ENCODE data around the gene BLOC1S5. TPM values are rescaled to one million over a fixed set of nuclear protein-coding genes. Genes with fewer than 3 reads are reported as not detected.

Gene BLOC1S5
- polyA plus RNA-seq, 2 of the 4 experiments (the other 2 are of a cell fraction) = 10.2 to 10.8 TPM

DNA sequence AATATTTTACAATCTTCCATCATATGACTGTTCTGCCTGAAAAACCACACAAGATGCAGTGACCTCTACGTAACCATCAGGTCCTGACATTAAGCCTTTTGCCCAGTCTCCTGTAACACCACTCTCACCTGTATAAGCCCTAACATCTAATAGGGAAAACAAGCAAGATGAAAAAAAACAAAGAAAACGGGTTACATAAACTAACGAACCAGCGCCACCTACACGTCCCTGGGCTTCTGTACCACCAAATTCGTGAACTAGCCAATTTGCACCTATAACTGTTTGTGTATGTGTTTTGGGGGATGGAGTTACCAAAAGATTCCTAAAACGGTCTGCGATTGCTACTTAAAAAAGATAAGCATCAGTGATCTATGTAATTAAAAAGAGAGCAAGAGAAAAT is 70.2 kb downstream of the BLOC1S5 start:
- Histone ChIP-seq H3K4me2 (no peak overlapping the region), H3K4me1 (peaks cover 15% of the 10 kb centered on the region), H3K27ac (no peak overlapping the region), H3K9me3 (no peaks in the 10 kb centered on the region), H3K4me3 (no peak overlapping the region)
- ChIA-PET CTCF (interaction anchor here (4.4 kb wide), 1 partner anchor 270 kb away, joined by 59 read pairs; the partner anchor contains the start of gene BMP6), POLR2A (no interaction called here)
- TF ChIP-seq, protein P1, sequence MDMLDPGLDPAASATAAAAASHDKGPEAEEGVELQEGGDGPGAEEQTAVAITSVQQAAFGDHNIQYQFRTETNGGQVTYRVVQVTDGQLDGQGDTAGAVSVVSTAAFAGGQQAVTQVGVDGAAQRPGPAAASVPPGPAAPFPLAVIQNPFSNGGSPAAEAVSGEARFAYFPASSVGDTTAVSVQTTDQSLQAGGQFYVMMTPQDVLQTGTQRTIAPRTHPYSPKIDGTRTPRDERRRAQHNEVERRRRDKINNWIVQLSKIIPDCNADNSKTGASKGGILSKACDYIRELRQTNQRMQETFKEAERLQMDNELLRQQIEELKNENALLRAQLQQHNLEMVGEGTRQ (IDR thresholded peaks at IDR 0.05) = no peak
- TF ChIP-seq, protein P2, sequence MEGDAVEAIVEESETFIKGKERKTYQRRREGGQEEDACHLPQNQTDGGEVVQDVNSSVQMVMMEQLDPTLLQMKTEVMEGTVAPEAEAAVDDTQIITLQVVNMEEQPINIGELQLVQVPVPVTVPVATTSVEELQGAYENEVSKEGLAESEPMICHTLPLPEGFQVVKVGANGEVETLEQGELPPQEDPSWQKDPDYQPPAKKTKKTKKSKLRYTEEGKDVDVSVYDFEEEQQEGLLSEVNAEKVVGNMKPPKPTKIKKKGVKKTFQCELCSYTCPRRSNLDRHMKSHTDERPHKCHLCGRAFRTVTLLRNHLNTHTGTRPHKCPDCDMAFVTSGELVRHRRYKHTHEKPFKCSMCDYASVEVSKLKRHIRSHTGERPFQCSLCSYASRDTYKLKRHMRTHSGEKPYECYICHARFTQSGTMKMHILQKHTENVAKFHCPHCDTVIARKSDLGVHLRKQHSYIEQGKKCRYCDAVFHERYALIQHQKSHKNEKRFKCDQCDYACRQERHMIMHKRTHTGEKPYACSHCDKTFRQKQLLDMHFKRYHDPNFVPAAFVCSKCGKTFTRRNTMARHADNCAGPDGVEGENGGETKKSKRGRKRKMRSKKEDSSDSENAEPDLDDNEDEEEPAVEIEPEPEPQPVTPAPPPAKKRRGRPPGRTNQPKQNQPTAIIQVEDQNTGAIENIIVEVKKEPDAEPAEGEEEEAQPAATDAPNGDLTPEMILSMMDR (IDR thresholded peaks at IDR 0.05) = no peak
- TF ChIP-seq CBX8 (IDR thresholded peaks at IDR 0.05) = no peak
- peak in 1 of 2 experiments; percentile 38; a peak in 2 of 5 replicates for TF ChIP-seq RAD21 (conservative IDR thresholded peaks at IDR 0.05 in 1 of 2, IDR thresholded peaks at IDR 0.05 in 1 of 2)
- ATAC-seq (no peak), DNase-seq (ENCODE audit: low read depth in 1 of 2, low spot score in 1 of 2) (no peak), FAIRE-seq (no peak)
- WGBS (ENCODE audit: missing lambda C conversion rate) = 52% methylated on average over 8 of the region's 8 CpGs

DNA sequence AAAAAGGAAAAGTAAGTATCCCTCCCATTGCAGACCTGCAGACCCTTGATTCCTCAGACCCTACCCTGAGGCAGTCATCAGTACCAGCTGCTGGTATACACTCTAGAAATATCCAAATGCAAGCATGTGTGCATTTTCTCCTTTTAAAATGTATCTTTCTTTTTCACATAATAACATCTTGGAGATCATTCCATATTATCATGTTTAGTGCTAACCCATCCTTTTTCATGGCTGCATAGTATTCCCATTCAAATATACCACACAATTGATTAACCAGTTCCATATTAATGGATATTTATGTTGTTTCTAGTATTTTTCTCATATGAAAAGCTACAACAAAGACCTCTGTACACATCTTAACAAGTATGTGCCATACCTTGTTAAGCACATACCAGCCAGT is 70.8 kb downstream of the BLOC1S5 start:
- TF ChIP-seq HEYL (CRISPR knock-in tag; IDR thresholded peaks at IDR 0.05) = no peak
- no peak for TF ChIP-seq TP53 (CRISPR knock-in tag; IDR thresholded peaks at IDR 0.05)
- TF ChIP-seq, protein P1 (IDR thresholded peaks at IDR 0.05) = no peak
- TF ChIP-seq JUN (IDR thresholded peaks at IDR 0.05) = no peak
- Histone ChIP-seq H3K27ac (no peak overlapping the region), H3K4me1 (peaks cover 15% of the 10 kb centered on the region), H3K4me3 (no peak overlapping the region), H3K9me3 (no peaks in the 10 kb centered on the region), H3K4me2 (no peak overlapping the region)
- DNase-seq (ENCODE audit: low read depth in 1 of 2, low spot score in 1 of 2) (no peak), ATAC-seq (no peak), FAIRE-seq (no peak)
- POLR2A ChIA-PET = no interaction called here
- CTCF ChIA-PET = interaction anchor here (0.6 to 4.4 kb wide), 5 partner anchors 15 to 270 kb away, joined by 3 to 59 read pairs (median 5); partner anchors contain the start of gene BMP6

DNA sequence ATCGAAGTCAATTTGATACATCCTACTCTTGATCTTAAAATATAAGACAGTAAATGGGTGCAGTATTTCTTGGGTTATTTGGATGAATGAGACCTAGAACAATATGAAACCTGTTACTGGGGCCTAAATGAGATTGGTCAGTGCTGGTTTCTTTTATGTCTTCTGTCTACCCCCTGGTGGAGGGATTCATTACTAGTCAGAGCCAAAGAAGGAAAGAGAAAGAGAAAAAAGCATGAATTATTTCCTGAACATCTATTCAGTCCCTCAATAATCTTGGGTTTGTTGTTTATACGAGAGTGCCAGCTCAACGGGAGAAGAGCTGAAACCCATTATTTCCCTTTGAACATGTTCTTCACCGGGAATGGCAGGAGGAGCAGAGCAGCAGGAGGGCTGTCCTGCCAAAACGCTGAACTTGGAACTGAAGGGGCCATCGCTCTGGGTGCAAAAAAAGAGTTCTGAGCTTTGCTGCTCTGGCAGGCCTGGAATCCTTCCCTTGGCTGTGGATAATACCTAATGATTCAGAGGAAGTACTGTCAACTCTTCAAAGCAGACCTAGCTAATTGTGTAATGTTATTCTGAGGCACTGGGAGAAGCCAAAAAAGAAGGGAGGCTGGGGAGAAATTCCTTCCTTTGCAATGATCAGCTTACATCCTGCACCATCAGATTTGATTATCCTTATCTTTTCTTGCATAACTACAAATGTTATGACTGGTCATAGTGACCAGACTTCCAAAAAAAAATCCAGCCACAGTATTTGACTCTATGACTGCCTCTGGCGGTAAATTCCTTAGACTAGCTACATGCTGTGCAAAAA is 72.0 kb downstream of the BLOC1S5 start:
- Histone ChIP-seq H3K4me2 (peak overlapping the region; percentile 29; the same call in 1 of the 3 replicates), H3K4me1 (peaks cover 15% of the 10 kb centered on the region), H3K9me3 (no peaks in the 10 kb centered on the region), H3K27ac (peak overlapping the region; percentile 54 to 55; a peak in 5 of 6 replicates), H3K4me3 (no peak overlapping the region)
- CTCF ChIA-PET = interaction anchor here (0.7 to 4.4 kb wide), 10 partner anchors 11 to 308 kb away, joined by 3 to 59 read pairs (median 3); partner anchors contain the start of genes BMP6 and TXNDC5
- ATAC-seq (peak; percentile 81 to 86), FAIRE-seq (no peak), DNase-seq (ENCODE audit: low read depth in 1 of 2, low spot score in 1 of 2) (peak; percentile 44 to 54)
- POLR2A ChIA-PET = interaction anchor here (0.9 to 1.3 kb wide), 3 partner anchors 18 to 267 kb away, joined by 3 to 4 read pairs (median 3); partner anchors contain the start of gene BMP6
- 37% methylated on average over 7 of the region's 7 CpGs for WGBS (ENCODE audit: missing lambda C conversion rate)
- TF ChIP-seq HEYL (CRISPR knock-in tag; IDR thresholded peaks at IDR 0.05) (no peak), EHF (CRISPR knock-in tag; IDR thresholded peaks at IDR 0.05) (no peak), FOSL2 (IDR thresholded peaks at IDR 0.05) (no peak), FOSL2 (CRISPR knock-in tag; IDR thresholded peaks at IDR 0.05) (no peak), NR3C1 (IDR thresholded peaks at IDR 0.05) (no peak), ESRRA (IDR thresholded peaks at IDR 0.05; ENCODE audit: borderline replicate concordance, low read length) (no peak), CEBPB (IDR thresholded peaks at IDR 0.05) (0 out of 4 replicates have a peak, but pooled peaks of 1 of the 2 experiments have one; percentile 24), ZFP36 (IDR thresholded peaks at IDR 0.05; ENCODE audit: borderline replicate concordance, partially characterized antibody) (no peak), RARB (CRISPR knock-in tag; IDR thresholded peaks at IDR 0.05) (no peak), JUNB (IDR thresholded peaks at IDR 0.05) (peak; percentile 40; the same call in 1 of the 2 replicates), GATA3 (IDR thresholded peaks at IDR 0.05; ENCODE audit: borderline replicate concordance) (no peak), SREBF2 (IDR thresholded peaks at IDR 0.05) (no peak), CBX8 (IDR thresholded peaks at IDR 0.05) (no peak), RAD21 (conservative IDR thresholded peaks at IDR 0.05 in 1 of 2, IDR thresholded peaks at IDR 0.05 in 1 of 2) (peak; percentile 75 to 77), JUN (IDR thresholded peaks at IDR 0.05) (no peak)
- TF ChIP-seq, protein P3, sequence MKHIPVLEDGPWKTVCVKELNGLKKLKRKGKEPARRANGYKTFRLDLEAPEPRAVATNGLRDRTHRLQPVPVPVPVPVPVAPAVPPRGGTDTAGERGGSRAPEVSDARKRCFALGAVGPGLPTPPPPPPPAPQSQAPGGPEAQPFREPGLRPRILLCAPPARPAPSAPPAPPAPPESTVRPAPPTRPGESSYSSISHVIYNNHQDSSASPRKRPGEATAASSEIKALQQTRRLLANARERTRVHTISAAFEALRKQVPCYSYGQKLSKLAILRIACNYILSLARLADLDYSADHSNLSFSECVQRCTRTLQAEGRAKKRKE (CRISPR knock-in tag; IDR thresholded peaks at IDR 0.05; ENCODE audit: low read depth) = no peak
- TF ChIP-seq, protein P4, sequence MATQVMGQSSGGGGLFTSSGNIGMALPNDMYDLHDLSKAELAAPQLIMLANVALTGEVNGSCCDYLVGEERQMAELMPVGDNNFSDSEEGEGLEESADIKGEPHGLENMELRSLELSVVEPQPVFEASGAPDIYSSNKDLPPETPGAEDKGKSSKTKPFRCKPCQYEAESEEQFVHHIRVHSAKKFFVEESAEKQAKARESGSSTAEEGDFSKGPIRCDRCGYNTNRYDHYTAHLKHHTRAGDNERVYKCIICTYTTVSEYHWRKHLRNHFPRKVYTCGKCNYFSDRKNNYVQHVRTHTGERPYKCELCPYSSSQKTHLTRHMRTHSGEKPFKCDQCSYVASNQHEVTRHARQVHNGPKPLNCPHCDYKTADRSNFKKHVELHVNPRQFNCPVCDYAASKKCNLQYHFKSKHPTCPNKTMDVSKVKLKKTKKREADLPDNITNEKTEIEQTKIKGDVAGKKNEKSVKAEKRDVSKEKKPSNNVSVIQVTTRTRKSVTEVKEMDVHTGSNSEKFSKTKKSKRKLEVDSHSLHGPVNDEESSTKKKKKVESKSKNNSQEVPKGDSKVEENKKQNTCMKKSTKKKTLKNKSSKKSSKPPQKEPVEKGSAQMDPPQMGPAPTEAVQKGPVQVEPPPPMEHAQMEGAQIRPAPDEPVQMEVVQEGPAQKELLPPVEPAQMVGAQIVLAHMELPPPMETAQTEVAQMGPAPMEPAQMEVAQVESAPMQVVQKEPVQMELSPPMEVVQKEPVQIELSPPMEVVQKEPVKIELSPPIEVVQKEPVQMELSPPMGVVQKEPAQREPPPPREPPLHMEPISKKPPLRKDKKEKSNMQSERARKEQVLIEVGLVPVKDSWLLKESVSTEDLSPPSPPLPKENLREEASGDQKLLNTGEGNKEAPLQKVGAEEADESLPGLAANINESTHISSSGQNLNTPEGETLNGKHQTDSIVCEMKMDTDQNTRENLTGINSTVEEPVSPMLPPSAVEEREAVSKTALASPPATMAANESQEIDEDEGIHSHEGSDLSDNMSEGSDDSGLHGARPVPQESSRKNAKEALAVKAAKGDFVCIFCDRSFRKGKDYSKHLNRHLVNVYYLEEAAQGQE (IDR thresholded peaks at IDR 0.05) = no peak
- TF ChIP-seq, protein P5, sequence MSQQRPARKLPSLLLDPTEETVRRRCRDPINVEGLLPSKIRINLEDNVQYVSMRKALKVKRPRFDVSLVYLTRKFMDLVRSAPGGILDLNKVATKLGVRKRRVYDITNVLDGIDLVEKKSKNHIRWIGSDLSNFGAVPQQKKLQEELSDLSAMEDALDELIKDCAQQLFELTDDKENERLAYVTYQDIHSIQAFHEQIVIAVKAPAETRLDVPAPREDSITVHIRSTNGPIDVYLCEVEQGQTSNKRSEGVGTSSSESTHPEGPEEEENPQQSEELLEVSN (IDR thresholded peaks at IDR 0.05; ENCODE audit: borderline replicate concordance, low read depth) = no peak
- TF ChIP-seq, protein P6, sequence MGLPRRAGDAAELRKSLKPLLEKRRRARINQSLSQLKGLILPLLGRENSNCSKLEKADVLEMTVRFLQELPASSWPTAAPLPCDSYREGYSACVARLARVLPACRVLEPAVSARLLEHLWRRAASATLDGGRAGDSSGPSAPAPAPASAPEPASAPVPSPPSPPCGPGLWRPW (IDR thresholded peaks at IDR 0.05) = no peak

Measured in A549 (cell line).